Hepatocyte (in vitro differentiated cells): ENCODE results near the gene CRABP2. TPM values are rescaled to one million over a fixed set of nuclear protein-coding genes. Genes with fewer than 3 reads are reported as not detected.
A peak's percentile ranks its signal among the peaks of the same experiment; 100 is the strongest.

Source experiments
- DNase-seq: peaks from one replicate; pipeline ENCODE4 v3.0.0-alpha.2; 2016; ENCODE audit warnings: low spot score
- H2AFZ ChIP-seq: fragments of 200-600 bp; sonication (generic); 2 replicates; pipeline ENCODE4 v1.6.0; 2016; ENCODE audit warnings: antibody characterized with exemption, mild to moderate bottlenecking
- H3K27ac ChIP-seq: fragments of 200-600 bp; sonication (generic); 2 replicates; pipeline ENCODE4 v1.5.1; 2016; ENCODE audit warnings: mild to moderate bottlenecking
- H3K27me3 ChIP-seq: fragments of 200-600 bp; sonication (generic); 2 replicates; pipeline ENCODE4 v1.6.1; 2016
- H3K36me3 ChIP-seq: fragments of 200-600 bp; sonication (generic); replicated peaks from 2 replicates; pipeline ENCODE4 v1.5.1; 2016; ENCODE audit warnings: low read depth; ENCODE audit not compliant: insufficient read depth
- H3K4me1 ChIP-seq: fragments of 200-600 bp; sonication (generic); 2 replicates; pipeline ENCODE4 v1.5.1; 2016; ENCODE audit warnings: mild to moderate bottlenecking, moderate library complexity; ENCODE audit not compliant: insufficient read depth
- H3K4me2 ChIP-seq: fragments of 200-600 bp; sonication (generic); 2 replicates; pipeline ENCODE4 v1.6.0; 2016
- H3K4me3 ChIP-seq: fragments of 200-600 bp; sonication (generic); 2 replicates; pipeline ENCODE4 v1.5.1; 2016; ENCODE audit warnings: mild to moderate bottlenecking
- H3K79me2 ChIP-seq: fragments of 200-600 bp; sonication (generic); 2 replicates; pipeline ENCODE4 v1.6.0; 2017; ENCODE audit warnings: mild to moderate bottlenecking
- H3K9me2 ChIP-seq: fragments of 200-600 bp; sonication (generic); replicated peaks from 2 replicates; pipeline ENCODE4 v1.6.0; 2017; ENCODE audit warnings: mild to moderate bottlenecking; ENCODE audit not compliant: insufficient read depth
- H3K9me3 ChIP-seq: fragments of 200-600 bp; sonication (generic); 2 replicates; pipeline ENCODE4 v1.5.1; 2016; ENCODE audit warnings: low read depth, mild to moderate bottlenecking
- H4K20me1 ChIP-seq: fragments of 200-600 bp; sonication (generic); 2 replicates; pipeline ENCODE4 v1.6.0; 2016; ENCODE audit warnings: mild to moderate bottlenecking; ENCODE audit not compliant: insufficient read depth, poor library complexity, severe bottlenecking
- EZH2 ChIP-seq: fragments of 200-600 bp; sonication (generic); IDR thresholded peaks from 2 replicates; pipeline ENCODE4 v1.6.1; 2016; ENCODE audit warnings: antibody characterized with exemption, mild to moderate bottlenecking, borderline replicate concordance
- EZH2phosphoT487 ChIP-seq: fragments of 200-600 bp; sonication (generic); IDR thresholded peaks from one replicate; pipeline ENCODE4 v1.6.1; 2018; ENCODE audit warnings: antibody characterized with exemption, mild to moderate bottlenecking, low read depth, moderate library complexity; ENCODE audit not compliant: unreplicated experiment, severe bottlenecking
- WGBS: methylation state at CpG from one replicate; pipeline ENCODE4 v1.1.6; 2016; ENCODE audit warnings: low lambda C conversion rate; ENCODE audit errors: missing lambda C conversion rate; 5-methylcytosine and 5-hydroxymethylcytosine counted together
- polyA plus RNA-seq: library from polyadenylated mRNA; unstranded; fragments of >200 nt; fragmentation: Nextera tagmentation; extraction: Ambion mirVana; gene quantifications from 2 replicates; pipeline ENCODE4 v1.2.1, GENCODE V29; 2016
- total RNA-seq: library from RNA; depleted of rRNA; stranded (reverse); fragments of >200 nt; gene quantifications from 2 replicates; pipeline ENCODE4 v1.2.3, GENCODE V29; 2014
- TF ChIP-seq, protein P1 (sequence below): fragments of 200-600 bp; sonication (generic); IDR thresholded peaks from 2 replicates; pipeline ENCODE4 v1.5.1; 2016; ENCODE audit warnings: antibody characterized with exemption, mild to moderate bottlenecking; ENCODE audit not compliant: poor library complexity

CRABP2 gene
- total and polyA plus RNA-seq, 2 experiments from 2014 or later, result 93.5 to 171 TPM

DNA sequence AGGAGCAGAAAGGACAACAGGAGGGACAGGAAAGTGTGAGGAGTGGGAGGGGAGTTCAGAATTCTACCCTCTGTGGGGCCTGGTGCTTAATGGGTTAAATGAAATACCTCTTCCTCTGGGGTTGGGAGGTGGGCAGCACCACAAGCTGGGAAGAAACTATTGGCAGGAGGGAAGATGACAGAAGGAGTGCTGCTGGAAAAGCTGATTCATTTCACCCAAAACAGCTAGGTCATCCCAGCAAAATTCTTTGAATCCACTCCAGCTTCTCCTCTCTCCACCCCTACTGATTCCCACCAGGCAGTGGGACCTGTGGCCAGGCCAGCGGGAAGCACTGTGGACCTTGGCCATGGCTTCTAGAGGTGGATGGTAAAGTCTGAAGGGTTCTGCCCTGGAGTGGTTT, 50.7 kb downstream of the CRABP2 start:
- H3K4me3 ChIP-seq, result no peak overlapping the region
- no peaks in the 10 kb centered on the region for H3K79me2 ChIP-seq
- no peaks in the 10 kb centered on the region for H3K9me2 ChIP-seq
- no peaks in the 10 kb centered on the region for H3K36me3 ChIP-seq
- H3K27me3 ChIP-seq, result peaks cover 43% of the 10 kb centered on the region
- WGBS, result 79% methylated on average over 1 of the region's 1 CpG
- no peak overlapping the region for H3K27ac ChIP-seq
- peaks cover 20% of the 10 kb centered on the region for H3K4me1 ChIP-seq
- no peaks in the 10 kb centered on the region for H4K20me1 ChIP-seq
- no peak overlapping the region for H2AFZ ChIP-seq
- H3K4me2 ChIP-seq, result no peak overlapping the region
- TF ChIP-seq EZH2phosphoT487 (no peak), EZH2 (no peak)
- TF ChIP-seq, protein P1, sequence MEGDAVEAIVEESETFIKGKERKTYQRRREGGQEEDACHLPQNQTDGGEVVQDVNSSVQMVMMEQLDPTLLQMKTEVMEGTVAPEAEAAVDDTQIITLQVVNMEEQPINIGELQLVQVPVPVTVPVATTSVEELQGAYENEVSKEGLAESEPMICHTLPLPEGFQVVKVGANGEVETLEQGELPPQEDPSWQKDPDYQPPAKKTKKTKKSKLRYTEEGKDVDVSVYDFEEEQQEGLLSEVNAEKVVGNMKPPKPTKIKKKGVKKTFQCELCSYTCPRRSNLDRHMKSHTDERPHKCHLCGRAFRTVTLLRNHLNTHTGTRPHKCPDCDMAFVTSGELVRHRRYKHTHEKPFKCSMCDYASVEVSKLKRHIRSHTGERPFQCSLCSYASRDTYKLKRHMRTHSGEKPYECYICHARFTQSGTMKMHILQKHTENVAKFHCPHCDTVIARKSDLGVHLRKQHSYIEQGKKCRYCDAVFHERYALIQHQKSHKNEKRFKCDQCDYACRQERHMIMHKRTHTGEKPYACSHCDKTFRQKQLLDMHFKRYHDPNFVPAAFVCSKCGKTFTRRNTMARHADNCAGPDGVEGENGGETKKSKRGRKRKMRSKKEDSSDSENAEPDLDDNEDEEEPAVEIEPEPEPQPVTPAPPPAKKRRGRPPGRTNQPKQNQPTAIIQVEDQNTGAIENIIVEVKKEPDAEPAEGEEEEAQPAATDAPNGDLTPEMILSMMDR, result no peak
- H3K9me3 ChIP-seq, result no peaks in the 10 kb centered on the region
- DNase-seq, result no peak

DNA sequence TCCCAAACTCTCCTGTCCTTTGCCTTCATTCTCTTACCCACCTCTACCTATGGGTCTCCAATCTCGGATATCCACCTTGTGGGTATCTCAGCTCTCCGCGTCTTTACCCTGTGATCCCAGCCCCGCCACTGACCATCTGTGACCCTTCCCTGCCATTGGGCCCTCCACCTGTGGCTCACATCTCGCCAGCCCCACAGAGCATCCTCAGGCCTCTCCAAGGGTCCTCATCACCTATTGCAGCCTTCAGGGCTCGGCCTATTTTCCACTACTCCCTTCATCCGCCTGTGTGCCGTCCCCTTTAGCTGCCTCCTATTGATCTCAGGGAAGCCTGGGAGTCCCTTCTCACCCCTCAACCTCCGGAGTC, 52.4 kb downstream of the CRABP2 start:
- Histone ChIP-seq H3K9me3 (no peaks in the 10 kb centered on the region), H3K36me3 (no peaks in the 10 kb centered on the region), H4K20me1 (no peaks in the 10 kb centered on the region), H3K4me3 (no peak overlapping the region), H3K27me3 (peaks cover 60% of the 10 kb centered on the region), H2AFZ (no peak overlapping the region), H3K4me1 (peaks cover 14% of the 10 kb centered on the region), H3K4me2 (no peak overlapping the region), H3K79me2 (no peaks in the 10 kb centered on the region), H3K27ac (no peak overlapping the region), H3K9me2 (no peaks in the 10 kb centered on the region)
- no peak for DNase-seq
- WGBS, result 85% methylated on average over 9 of the region's 9 CpGs
- TF ChIP-seq, protein P1, result no peak
- TF ChIP-seq EZH2phosphoT487 (no peak), EZH2 (no peak)

DNA sequence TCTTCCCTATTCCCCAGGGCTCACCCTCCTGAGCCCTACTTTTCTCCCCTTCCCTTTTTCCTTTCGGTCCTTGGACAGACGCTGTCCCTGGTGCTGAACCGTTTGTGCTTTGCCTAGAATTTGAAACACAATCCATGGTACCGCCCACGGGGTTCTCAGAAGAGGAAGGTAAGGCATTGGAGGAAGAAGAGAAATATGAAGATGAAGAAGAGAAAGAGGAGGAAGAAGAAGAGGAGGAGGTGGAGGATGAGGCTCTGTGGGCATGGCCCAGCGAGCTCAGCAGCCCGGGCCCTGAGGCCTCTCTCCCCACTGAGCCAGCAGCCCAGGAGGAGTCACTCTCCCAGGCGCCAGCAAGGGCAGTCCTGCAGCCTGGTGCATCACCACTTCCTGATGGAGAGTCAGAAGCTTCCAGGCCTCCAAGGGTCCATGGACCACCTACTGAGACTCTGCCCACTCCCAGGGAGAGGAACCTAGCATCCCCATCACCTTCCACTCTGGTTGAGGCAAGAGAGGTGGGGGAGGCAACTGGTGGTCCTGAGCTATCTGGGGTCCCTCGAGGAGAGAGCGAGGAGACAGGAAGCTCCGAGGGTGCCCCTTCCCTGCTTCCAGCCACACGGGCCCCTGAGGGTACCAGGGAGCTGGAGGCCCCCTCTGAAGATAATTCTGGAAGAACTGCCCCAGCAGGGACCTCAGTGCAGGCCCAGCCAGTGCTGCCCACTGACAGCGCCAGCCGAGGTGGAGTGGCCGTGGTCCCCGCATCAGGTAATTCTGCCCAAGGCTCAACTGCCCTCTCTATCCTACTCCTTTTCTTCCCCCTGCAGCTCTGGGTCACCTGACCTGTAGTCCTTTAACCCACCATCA, 53.0 kb downstream of the CRABP2 start:
- Histone ChIP-seq H3K27me3 (peaks cover 66% of the 10 kb centered on the region), H3K36me3 (no peaks in the 10 kb centered on the region), H3K4me1 (peaks cover 10% of the 10 kb centered on the region), H3K4me2 (no peak overlapping the region), H3K79me2 (no peaks in the 10 kb centered on the region), H3K9me2 (no peaks in the 10 kb centered on the region), H4K20me1 (no peaks in the 10 kb centered on the region), H3K4me3 (no peak overlapping the region), H2AFZ (no peak overlapping the region), H3K9me3 (no peaks in the 10 kb centered on the region), H3K27ac (no peak overlapping the region)
- TF ChIP-seq, protein P1, result no peak
- TF ChIP-seq EZH2 (no peak), EZH2phosphoT487 (no peak)
- 55% methylated on average over 16 of the region's 16 CpGs for WGBS
- DNase-seq, result peak; percentile 76

Other genes with a start within 250 kb of the CRABP2 start
- gene MEF2D, start 204.8 kb downstream of the CRABP2 start, total RNA-seq, result 9.6 and 20.1 TPM in 2 replicates
- gene MEF2D, start 204.8 kb downstream of the CRABP2 start, polyA plus RNA-seq, result 25.1 and 30.8 TPM in 2 replicates
- gene IQGAP3, start 133.0 kb downstream of the CRABP2 start, total RNA-seq, result 4.2 and 5.2 TPM in 2 replicates
- gene IQGAP3, start 133.0 kb downstream of the CRABP2 start, polyA plus RNA-seq, result 3.1 and 5.7 TPM in 2 replicates
- not detected in 2 replicates for gene TTC24, start 125.9 kb downstream of the CRABP2 start, total RNA-seq
- gene TTC24, start 125.9 kb downstream of the CRABP2 start, polyA plus RNA-seq, result not detected in 2 replicates
- gene NAXE, start 113.8 kb downstream of the CRABP2 start, total RNA-seq, result 94.2 and 117 TPM in 2 replicates
- gene NAXE, start 113.8 kb downstream of the CRABP2 start, polyA plus RNA-seq, result 198 and 218 TPM in 2 replicates
- gene GPATCH4, start 104.1 kb downstream of the CRABP2 start, total RNA-seq, result 5.6 and 17.4 TPM in 2 replicates
- 28.3 and 28.6 TPM in 2 replicates for gene GPATCH4, start 104.1 kb downstream of the CRABP2 start, polyA plus RNA-seq
- gene HAPLN2, start 86.2 kb downstream of the CRABP2 start, total RNA-seq, result not detected in 2 replicates
- not detected in 2 replicates for gene HAPLN2, start 86.2 kb downstream of the CRABP2 start, polyA plus RNA-seq
- 0.03 and 0.84 TPM in 2 replicates for gene BCAN, start 63.5 kb downstream of the CRABP2 start, total RNA-seq
- gene BCAN, start 63.5 kb downstream of the CRABP2 start, polyA plus RNA-seq, result not detected in 2 replicates
- gene NES, start 28.2 kb downstream of the CRABP2 start, total RNA-seq, result 7.9 and 13.8 TPM in 2 replicates
- 3.6 and 4.8 TPM in 2 replicates for gene NES, start 28.2 kb downstream of the CRABP2 start, polyA plus RNA-seq
- 20.6 and 21.8 TPM in 2 replicates for gene METTL25B, start 22.9 kb upstream of the CRABP2 start, total RNA-seq
- 22.6 and 24.7 TPM in 2 replicates for gene METTL25B, start 22.9 kb upstream of the CRABP2 start, polyA plus RNA-seq
- gene ISG20L2, start 23.2 kb upstream of the CRABP2 start, total RNA-seq, result 22.4 and 27.5 TPM in 2 replicates
- gene ISG20L2, start 23.2 kb upstream of the CRABP2 start, polyA plus RNA-seq, result 13.5 and 16.4 TPM in 2 replicates
- gene MRPL24, start 35.5 kb upstream of the CRABP2 start, total RNA-seq, result 40.4 and 44.9 TPM in 2 replicates
- 61.9 and 64.1 TPM in 2 replicates for gene MRPL24, start 35.5 kb upstream of the CRABP2 start, polyA plus RNA-seq
- 160 and 192 TPM in 2 replicates for gene HDGF, start 46.1 kb upstream of the CRABP2 start, total RNA-seq
- 153 and 166 TPM in 2 replicates for gene HDGF, start 46.1 kb upstream of the CRABP2 start, polyA plus RNA-seq
- gene PRCC, start 62.0 kb upstream of the CRABP2 start, total RNA-seq, result 35.9 and 45.0 TPM in 2 replicates
- gene PRCC, start 62.0 kb upstream of the CRABP2 start, polyA plus RNA-seq, result 85.2 and 108 TPM in 2 replicates
- 0.60 and 2.6 TPM in 2 replicates for gene SH2D2A, start 111.3 kb upstream of the CRABP2 start, total RNA-seq
- 0.18 TPM in 1 of 2 replicates, not detected in the other for gene SH2D2A, start 111.3 kb upstream of the CRABP2 start, polyA plus RNA-seq
- not detected in 2 replicates for gene INSRR, start 153.5 kb upstream of the CRABP2 start, total RNA-seq
- gene INSRR, start 153.5 kb upstream of the CRABP2 start, polyA plus RNA-seq, result not detected in 2 replicates
- gene NTRK1, start 155.3 kb upstream of the CRABP2 start, total RNA-seq, result 0.13 TPM in 1 of 2 replicates, not detected in the other
- not detected in 2 replicates for gene NTRK1, start 155.3 kb upstream of the CRABP2 start, polyA plus RNA-seq
- 5.3 and 6.1 TPM in 2 replicates for gene PEAR1, start 188.1 kb upstream of the CRABP2 start, total RNA-seq
- gene PEAR1, start 188.1 kb upstream of the CRABP2 start, polyA plus RNA-seq, result 6.3 and 7.3 TPM in 2 replicates
- gene LRRC71, start 215.0 kb upstream of the CRABP2 start, total RNA-seq, result not detected in 2 replicates
- gene LRRC71, start 215.0 kb upstream of the CRABP2 start, polyA plus RNA-seq, result not detected in 2 replicates